NCI-H146 (cell line): Measurements from ENCODE around the gene SKI.
A peak's percentile ranks its signal among the peaks of the same experiment; 100 is the strongest.

Source experiments
- DNase-seq: peaks from one replicate; lab custom pipeline; 2025; lab: John Stamatoyannopoulos, UW

Gene SKI

GRCh38 chr1:2228157-2228594 lies at the start of gene SKI:
Gene SKI (plus strand): TSS chr1:2228319. CDS start chr1:2228767, 448 bp downstream.
- no peak for DNase-seq

- DNase-seq: no peak
Measured at GRCh38 chr1:2178875-2179274, 49.2 kb upstream of the SKI start.

- peak; percentile 62 for DNase-seq
Measured at GRCh38 chr1:2179283-2180013, 48.7 kb upstream of the SKI start.

DNA sequence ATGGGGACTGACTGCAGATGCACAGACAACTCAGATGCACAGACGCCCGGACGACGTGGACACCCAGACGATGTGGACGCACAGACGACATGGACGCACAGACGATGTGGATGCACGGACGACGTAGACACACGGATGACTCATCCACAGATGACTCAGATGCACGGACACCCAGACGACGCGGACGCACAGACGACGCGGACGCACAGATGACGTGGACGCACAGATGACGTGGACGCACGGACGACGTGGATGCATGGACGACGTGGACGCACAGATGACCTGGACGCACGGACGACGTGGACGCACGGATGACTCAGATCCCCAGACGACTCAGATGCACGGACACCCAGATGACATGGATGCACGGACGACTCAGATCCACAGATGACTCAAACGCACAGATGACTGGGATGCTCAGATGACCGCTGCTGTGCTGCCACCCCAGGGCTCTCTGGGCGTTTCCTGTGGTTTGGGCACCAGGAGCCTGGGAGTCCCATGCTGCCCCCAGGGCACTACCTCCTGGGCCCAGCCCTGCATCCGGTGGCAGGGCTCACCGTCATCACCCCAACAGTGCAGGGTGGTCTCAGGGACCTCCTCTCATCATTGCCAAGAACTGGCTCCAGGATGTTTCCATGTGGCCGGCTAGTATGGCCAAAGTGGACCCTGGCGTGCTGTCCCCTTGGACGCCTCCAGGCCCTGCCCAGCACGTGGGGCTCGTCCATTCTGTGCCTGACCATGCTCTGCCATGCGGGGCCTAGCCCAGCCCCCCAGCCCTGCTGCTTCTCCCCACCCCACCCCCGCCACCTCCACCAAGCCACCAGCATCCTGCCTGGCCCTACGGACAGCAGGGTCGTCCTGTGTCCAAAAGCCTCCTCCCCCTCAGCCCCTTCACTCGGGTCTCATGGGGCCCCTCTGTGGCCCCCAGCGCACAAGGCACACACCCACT lies 47.5 kb upstream of the SKI start:
- no peak for DNase-seq

DNA sequence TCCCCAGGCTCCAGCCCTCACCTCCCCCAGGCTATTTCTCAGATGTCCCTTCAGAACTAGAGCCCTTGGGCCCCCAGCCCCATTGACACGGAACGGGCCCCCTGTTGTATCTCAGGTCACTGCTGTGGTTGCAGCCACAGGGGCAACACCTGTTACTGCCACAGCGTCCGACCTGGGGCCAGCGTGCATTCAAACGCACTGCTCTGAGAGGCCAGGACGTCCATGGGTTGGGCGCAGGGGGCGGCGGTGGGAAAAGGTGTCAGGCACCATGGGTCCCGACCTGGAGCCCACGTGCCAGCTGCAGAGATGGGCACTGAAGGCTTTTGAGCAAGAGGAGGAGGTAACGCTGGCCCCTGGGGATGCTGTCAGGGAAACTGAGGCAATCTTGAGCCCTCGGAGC lies 46.8 kb upstream of the SKI start:
- DNase-seq: no peak

DNA sequence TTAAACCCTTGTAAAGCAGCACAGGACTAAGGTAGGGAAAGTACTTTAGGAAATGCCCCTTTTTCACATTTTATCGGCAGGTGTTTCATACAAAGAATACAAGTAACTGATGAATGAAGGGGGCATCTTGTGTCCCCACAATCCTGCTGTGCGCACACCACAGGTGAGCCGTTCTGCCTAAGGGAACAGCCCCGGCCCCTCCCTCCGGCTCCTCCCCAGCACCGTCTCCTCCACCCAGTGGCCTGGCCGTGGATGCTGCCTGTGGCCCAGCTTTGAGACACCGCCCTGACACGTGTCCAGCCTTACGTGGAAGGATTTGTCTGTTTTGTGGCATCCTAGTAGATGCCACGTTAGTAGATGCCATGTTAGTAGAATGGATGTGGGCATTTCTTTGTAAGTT lies 46.4 kb upstream of the SKI start:
- peak; percentile 40 for DNase-seq

DNA sequence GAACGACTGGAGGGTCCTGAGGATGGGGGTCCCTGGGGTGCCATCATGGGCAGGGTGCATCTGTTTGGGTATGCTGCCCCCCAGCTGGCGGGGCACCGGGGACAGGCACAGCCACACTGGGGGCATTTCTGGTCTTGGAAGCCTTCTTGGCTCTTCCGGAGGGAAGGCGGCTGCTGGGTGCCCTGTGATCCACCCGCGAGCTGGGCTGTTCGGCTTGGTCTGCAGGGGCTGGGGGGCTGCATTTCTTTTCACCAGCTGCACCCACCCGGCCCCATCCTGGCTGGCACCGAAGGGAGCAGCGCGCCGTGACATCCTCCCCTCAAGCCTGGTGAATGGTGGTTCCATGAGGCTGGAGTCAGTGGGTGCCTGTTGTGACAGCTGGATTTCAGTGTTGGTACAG lies 45.7 kb upstream of the SKI start:
- DNase-seq: no peak

GRCh38 chr1:2183937-2184334 lies 44.2 kb upstream of the SKI start:
- no peak for DNase-seq

DNA sequence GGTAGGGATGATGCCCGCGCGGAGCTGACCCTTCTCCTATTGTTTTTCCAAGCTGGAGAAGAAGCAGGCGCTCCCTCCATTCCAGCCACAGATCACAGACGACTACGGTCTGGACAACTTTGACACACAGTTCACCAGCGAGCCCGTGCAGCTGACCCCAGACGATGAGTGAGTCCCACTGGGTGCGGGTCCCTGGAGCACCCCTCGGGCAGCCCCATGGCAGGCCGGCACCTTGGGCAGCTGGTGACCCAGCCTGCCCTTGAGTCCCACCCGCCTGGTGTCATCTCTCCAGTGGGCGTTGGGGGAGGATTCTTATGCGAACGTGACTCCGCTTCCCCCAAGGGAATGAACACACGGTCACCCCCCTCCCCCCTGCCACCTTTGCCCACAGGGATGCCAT lies 43.6 kb upstream of the SKI start:
- DNase-seq: no peak

GRCh38 chr1:2184934-2185333 lies 43.2 kb upstream of the SKI start:
- DNase-seq: no peak

GRCh38 chr1:2185880-2186855 lies 42.0 kb upstream of the SKI start:
- no peak for DNase-seq

DNA sequence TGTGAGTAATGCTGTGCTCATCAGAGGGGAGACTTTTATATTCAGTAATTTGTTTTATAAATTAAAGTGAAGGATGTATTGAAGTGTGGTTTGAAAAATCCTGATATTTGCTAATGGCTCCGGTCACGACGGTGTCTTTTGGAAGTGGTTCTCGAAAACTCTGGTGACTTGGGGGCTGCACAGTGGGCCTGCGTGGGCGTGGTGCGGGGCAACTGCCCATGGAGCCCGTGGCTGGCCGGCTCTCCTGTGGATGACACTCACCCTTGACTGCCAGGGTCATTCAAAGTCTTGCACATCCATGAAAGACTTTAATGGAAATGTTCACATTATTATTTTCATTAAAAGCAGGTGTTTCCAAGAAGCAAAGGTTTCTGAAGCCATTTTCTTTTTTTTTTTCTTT lies 41.2 kb upstream of the SKI start:
- no peak for DNase-seq

- DNase-seq: no peak
Measured at GRCh38 chr1:2187619-2188018, 40.5 kb upstream of the SKI start.

- DNase-seq: no peak
Measured at GRCh38 chr1:2188336-2188735, 39.8 kb upstream of the SKI start.

DNA sequence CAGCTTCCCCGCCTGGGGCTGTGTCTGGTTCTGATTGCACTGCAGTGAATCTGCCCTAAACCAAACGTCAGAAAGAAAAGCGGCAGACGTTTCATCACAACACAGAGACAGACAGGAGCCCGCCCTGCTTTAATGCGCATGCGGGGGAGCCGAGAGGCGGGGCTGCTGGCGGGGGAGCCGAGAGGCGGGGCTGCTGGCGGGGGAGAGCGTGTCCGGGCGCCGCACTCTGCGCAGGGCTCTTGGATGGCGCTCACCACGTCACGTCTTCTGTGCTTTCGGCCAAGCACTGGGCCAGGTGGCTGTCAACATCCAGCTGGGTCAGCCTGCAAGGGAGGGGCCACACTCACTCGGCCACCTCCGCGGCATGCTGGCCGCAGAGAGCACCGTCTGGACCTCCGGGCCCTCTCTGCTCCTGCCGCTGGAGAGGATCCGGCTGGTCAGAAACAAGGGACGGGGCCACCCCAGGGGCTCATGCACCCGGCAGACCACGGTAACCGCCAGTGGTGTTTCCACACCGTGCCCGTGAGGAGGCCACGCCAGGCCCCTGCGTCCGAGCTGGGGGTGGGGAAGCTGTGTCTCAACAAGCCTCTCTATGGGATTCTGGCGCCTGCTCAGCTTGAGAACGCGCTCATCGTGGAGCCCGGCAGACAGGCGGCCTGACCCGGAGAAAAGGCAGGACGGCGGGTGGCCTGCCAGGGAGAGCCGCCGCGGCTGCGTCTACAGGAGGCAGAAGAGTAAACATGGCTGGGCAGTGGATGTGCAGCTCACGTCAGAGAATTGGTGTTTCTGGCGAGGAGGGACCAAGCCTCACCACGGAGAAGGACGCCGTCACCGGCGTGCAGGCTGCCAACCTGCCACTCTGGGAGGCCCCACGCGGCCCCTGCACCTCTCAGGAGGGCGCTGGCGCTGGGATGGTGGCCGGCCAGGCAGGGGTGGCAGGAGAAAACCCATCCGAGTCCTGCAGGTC lies 38.4 kb upstream of the SKI start:
- peak; percentile 92 for DNase-seq

- no peak for DNase-seq
Measured at GRCh38 chr1:2190491-2190976, 37.6 kb upstream of the SKI start.

- DNase-seq: no peak
Measured at GRCh38 chr1:2192031-2192995, 35.8 kb upstream of the SKI start.

- DNase-seq: no peak
Measured at GRCh38 chr1:2193514-2194281, 34.4 kb upstream of the SKI start.
